ENCODE results near the gene DIPK1C. TPM values are rescaled to one million over a fixed set of nuclear protein-coding genes. Genes with fewer than 3 reads are reported as not detected.
A peak's percentile ranks its signal among the peaks of the same experiment; 100 is the strongest.

DIPK1C gene
- total RNA-seq, 1 experiment from 2014 or later, result 0.26 TPM

DNA sequence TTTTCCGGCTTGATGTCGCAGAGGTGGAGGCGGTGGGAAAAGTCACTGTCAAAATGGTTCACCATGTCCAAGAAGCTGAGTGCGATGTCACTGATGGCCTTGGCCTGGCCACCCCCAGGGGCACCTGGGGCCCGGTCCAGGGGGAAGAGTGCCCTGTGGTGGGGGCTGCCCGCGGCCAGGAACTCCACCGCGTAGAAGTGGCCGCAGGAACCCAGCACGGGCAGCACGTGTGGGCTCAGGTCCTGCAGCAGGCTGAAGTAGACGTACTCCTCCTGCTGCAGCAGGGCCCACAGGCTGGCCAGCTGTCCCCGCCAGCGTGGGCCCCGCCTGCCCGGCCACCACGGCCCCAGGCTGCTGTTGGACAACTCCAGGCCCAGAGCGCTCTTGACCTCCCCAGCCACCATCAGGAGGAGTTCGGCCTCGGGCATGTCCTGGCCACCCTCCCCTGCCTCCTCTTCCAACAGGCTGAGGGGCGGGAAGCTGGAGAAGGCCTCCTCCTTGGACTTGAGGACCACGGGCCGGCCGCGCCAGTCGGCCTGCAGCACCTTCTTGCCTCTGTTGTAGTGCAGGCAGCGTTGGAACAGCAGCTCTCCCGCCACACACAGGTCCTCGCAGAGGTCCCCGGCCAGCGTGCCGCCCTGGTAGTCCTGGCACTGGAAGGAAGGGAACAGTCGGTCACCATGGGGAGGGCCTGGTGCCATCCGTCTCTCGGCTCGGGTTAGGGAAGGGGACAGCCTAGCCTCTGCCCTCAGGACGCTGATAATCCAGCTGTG is 10.3 kb downstream of the DIPK1C start:
- H3K27ac ChIP-seq (ENCODE audit: low read length), result no peak overlapping the region
- POLR2A ChIA-PET, result no interaction called here
- no TSS peak for BruUV-seq (replicated peaks)
- H3K4me3 ChIP-seq (ENCODE audit: low read depth in 2 of 2, low read length in 2 of 2), result no peak overlapping the region
- H3K4me1 ChIP-seq (ENCODE audit: control insufficient read depth, insufficient read depth, low read length), result no peaks in the 10 kb centered on the region
- in situ Hi-C loops (cut with HindIII; ENCODE audit: low pct_unique_long_range_greater_than_20kb, low sequenced_read_pairs), result no loop called here
- intact Hi-C loops (cut with micrococcal nuclease; ENCODE audit: unreplicated experiment), result no loop called here
- TF ChIP-seq, protein P1, sequence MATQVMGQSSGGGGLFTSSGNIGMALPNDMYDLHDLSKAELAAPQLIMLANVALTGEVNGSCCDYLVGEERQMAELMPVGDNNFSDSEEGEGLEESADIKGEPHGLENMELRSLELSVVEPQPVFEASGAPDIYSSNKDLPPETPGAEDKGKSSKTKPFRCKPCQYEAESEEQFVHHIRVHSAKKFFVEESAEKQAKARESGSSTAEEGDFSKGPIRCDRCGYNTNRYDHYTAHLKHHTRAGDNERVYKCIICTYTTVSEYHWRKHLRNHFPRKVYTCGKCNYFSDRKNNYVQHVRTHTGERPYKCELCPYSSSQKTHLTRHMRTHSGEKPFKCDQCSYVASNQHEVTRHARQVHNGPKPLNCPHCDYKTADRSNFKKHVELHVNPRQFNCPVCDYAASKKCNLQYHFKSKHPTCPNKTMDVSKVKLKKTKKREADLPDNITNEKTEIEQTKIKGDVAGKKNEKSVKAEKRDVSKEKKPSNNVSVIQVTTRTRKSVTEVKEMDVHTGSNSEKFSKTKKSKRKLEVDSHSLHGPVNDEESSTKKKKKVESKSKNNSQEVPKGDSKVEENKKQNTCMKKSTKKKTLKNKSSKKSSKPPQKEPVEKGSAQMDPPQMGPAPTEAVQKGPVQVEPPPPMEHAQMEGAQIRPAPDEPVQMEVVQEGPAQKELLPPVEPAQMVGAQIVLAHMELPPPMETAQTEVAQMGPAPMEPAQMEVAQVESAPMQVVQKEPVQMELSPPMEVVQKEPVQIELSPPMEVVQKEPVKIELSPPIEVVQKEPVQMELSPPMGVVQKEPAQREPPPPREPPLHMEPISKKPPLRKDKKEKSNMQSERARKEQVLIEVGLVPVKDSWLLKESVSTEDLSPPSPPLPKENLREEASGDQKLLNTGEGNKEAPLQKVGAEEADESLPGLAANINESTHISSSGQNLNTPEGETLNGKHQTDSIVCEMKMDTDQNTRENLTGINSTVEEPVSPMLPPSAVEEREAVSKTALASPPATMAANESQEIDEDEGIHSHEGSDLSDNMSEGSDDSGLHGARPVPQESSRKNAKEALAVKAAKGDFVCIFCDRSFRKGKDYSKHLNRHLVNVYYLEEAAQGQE (IDR thresholded peaks at IDR 0.05; ENCODE audit: insufficient read depth in 1 of 2, low read depth in 2 of 2, low read length in 1 of 2), result no peak
- TF ChIP-seq SIN3A (IDR thresholded peaks at IDR 0.05; ENCODE audit: borderline replicate concordance, insufficient read depth, low read depth, low read length) (no peak), TCF7L2 (IDR thresholded peaks at IDR 0.05; ENCODE audit: low read depth, low read length) (no peak), POLR2AphosphoS5 (IDR thresholded peaks at IDR 0.05; ENCODE audit: low read depth, low read length) (no peak)
- TF ChIP-seq, protein P2, sequence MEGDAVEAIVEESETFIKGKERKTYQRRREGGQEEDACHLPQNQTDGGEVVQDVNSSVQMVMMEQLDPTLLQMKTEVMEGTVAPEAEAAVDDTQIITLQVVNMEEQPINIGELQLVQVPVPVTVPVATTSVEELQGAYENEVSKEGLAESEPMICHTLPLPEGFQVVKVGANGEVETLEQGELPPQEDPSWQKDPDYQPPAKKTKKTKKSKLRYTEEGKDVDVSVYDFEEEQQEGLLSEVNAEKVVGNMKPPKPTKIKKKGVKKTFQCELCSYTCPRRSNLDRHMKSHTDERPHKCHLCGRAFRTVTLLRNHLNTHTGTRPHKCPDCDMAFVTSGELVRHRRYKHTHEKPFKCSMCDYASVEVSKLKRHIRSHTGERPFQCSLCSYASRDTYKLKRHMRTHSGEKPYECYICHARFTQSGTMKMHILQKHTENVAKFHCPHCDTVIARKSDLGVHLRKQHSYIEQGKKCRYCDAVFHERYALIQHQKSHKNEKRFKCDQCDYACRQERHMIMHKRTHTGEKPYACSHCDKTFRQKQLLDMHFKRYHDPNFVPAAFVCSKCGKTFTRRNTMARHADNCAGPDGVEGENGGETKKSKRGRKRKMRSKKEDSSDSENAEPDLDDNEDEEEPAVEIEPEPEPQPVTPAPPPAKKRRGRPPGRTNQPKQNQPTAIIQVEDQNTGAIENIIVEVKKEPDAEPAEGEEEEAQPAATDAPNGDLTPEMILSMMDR (IDR thresholded peaks at IDR 0.05), result no peak
- CTCF ChIA-PET, result interaction anchor here (0.5 to 0.7 kb wide), 3 partner anchors 41 to 323 kb away, joined by 3 to 5 read pairs (median 3); no protein-coding TSS in a partner anchor
- H3K27me3 ChIP-seq (ENCODE audit: control insufficient read depth, insufficient read depth, low read length), result no peaks in the 10 kb centered on the region; the same call in 1 of the 2 replicates
- no peaks in the 10 kb centered on the region for H3K9me3 ChIP-seq (ENCODE audit: control insufficient read depth, insufficient read depth, low read depth, low read length)
- H3K36me3 ChIP-seq (ENCODE audit: control insufficient read depth, insufficient read depth, low read length), result no peaks in the 10 kb centered on the region
- ATAC-seq (peak; percentile 6; the same call in 1 of the 2 replicates), DNase-seq (ENCODE audit: low read depth, low spot score) (no peak)

DNA sequence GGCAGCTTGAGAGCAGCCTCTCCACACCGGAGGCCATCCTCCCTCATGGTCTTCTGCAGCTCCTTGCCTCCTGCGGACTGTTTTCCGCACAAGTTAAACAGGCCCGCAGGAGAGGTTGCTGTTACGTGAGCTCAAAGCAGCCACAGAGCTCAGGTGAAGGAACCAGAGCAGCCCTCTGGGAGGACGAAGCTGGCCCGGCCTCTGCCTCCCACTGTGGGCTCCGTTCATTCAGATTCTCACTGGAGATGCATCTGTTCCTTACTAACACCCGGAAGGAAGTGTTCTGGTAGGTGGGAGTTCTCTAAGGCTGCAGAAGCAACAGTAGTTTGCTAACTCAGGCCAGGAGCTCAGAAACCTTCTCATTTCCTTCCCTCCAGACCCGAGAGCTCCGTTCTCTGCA is 10.9 kb downstream of the DIPK1C start:
- intact Hi-C loops (cut with micrococcal nuclease; ENCODE audit: unreplicated experiment) (no loop called here), in situ Hi-C loops (cut with HindIII; ENCODE audit: low pct_unique_long_range_greater_than_20kb, low sequenced_read_pairs) (no loop called here)
- ATAC-seq (no peak), DNase-seq (ENCODE audit: low read depth, low spot score) (no peak)
- POLR2A ChIA-PET, result no interaction called here
- CTCF ChIA-PET, result interaction anchor here (0.5 to 0.7 kb wide), 3 partner anchors 40 to 322 kb away, joined by 3 to 5 read pairs (median 3); no protein-coding TSS in a partner anchor
- H3K36me3 ChIP-seq (ENCODE audit: control insufficient read depth, insufficient read depth, low read length), result no peaks in the 10 kb centered on the region
- no peaks in the 10 kb centered on the region for H3K27me3 ChIP-seq (ENCODE audit: control insufficient read depth, insufficient read depth, low read length)
- no peak overlapping the region for H3K27ac ChIP-seq (ENCODE audit: low read length)
- TF ChIP-seq TCF7L2 (IDR thresholded peaks at IDR 0.05; ENCODE audit: low read depth, low read length) (no peak), SIN3A (IDR thresholded peaks at IDR 0.05; ENCODE audit: borderline replicate concordance, insufficient read depth, low read depth, low read length) (no peak), POLR2AphosphoS5 (IDR thresholded peaks at IDR 0.05; ENCODE audit: low read depth, low read length) (no peak)
- TF ChIP-seq, protein P2 (IDR thresholded peaks at IDR 0.05), result no peak
- TF ChIP-seq, protein P1 (IDR thresholded peaks at IDR 0.05; ENCODE audit: insufficient read depth in 1 of 2, low read depth in 2 of 2, low read length in 1 of 2), result no peak
- H3K4me1 ChIP-seq (ENCODE audit: control insufficient read depth, insufficient read depth, low read length), result no peaks in the 10 kb centered on the region
- H3K9me3 ChIP-seq (ENCODE audit: control insufficient read depth, insufficient read depth, low read depth, low read length), result no peaks in the 10 kb centered on the region
- H3K4me3 ChIP-seq (ENCODE audit: low read depth in 2 of 2, low read length in 2 of 2), result no peak overlapping the region
- no TSS peak for BruUV-seq (replicated peaks)

Measured in Panc1 (cell line).